Ascending aorta (tissue), 2 donors: ENCODE measurements around the gene STARD13. TPM values are rescaled to one million over a fixed set of nuclear protein-coding genes. Genes with fewer than 3 reads are reported as not detected.

Experiments used
- DNase-seq, 2 donors: peaks; one replicate each; pipeline ENCODE4 v3.0.0-alpha.2; 2019; ENCODE audit warnings: low spot score in 2 of 2
- H3K27ac ChIP-seq, 2 donors: fragments of 200-600 bp; sonication (generic); one replicate each; pipeline ENCODE4 v1.5.1; 2016 to 2017; ENCODE audit warnings: mild to moderate bottlenecking in 1 of 2
- H3K27me3 ChIP-seq: fragments of 200-600 bp; sonication (generic); one replicate; pipeline ENCODE4 v1.5.1; 2017
- H3K36me3 ChIP-seq, 2 donors: fragments of 200-600 bp; sonication (generic); one replicate each; pipeline ENCODE4 v1.5.1; 2016
- H3K4me1 ChIP-seq, 2 donors: fragments of 200-600 bp; sonication (generic); one replicate each; pipeline ENCODE4 v1.5.1; 2016 to 2017; ENCODE audit warnings: mild to moderate bottlenecking in 1 of 2
- H3K4me3 ChIP-seq, 2 donors: fragments of 200-600 bp; sonication (generic); one replicate each; pipeline ENCODE4 v1.5.1; 2016 to 2017; ENCODE audit warnings: mild to moderate bottlenecking in 1 of 2
- H3K9me3 ChIP-seq, 2 donors: fragments of 200-600 bp; sonication (generic); one replicate each; pipeline ENCODE4 v1.5.1; 2016
- CTCF ChIP-seq, 3 experiments: fragments of 200-600 bp in 2 of 3; fragments of 450-650 bp in 1 of 3; sonication (generic) in 2 of 3; IDR thresholded peaks; one replicate each; pipeline ENCODE4 v1.5.1; 2016 to 2019; ENCODE audit warnings: antibody characterized with exemption in 3 of 3, mild to moderate bottlenecking in 1 of 3, moderate library complexity in 1 of 3
- intact Hi-C: fragments of 100-400 bp; cut with DNase I; formaldehyde crosslinking; loops from one replicate; pipeline ENCODE4 v1.15.1; 2023
- total RNA-seq: library from RNA; depleted of rRNA; stranded (reverse); fragments of >200 nt; gene quantifications from one replicate; pipeline ENCODE4 v1.1.0, GENCODE V29; 2016

The STARD13 gene
- total RNA-seq, 1 donor from 2014 or later, result 34.6 TPM

GRCh38 chr13:33080972-33081590 is 204.5 kb downstream of the STARD13 start:
- Histone ChIP-seq H3K36me3 (no peaks in the 10 kb centered on the region), H3K9me3 (no peaks in the 10 kb centered on the region), H3K27me3 (no peaks in the 10 kb centered on the region), H3K27ac (no peak overlapping the region), H3K4me1 (no peaks in the 10 kb centered on the region), H3K4me3 (no peak overlapping the region)
- no peak for DNase-seq
- TF ChIP-seq CTCF (IDR thresholded peaks at IDR 0.05), result no peak
- intact Hi-C loops, result no loop called here

- intact Hi-C loops, result no loop called here
- H3K4me1 ChIP-seq, result no peaks in the 10 kb centered on the region
- no peaks in the 10 kb centered on the region for H3K9me3 ChIP-seq
- H3K36me3 ChIP-seq, result no peaks in the 10 kb centered on the region
- DNase-seq, result no peak
- no peaks in the 10 kb centered on the region for H3K27me3 ChIP-seq
- no peak overlapping the region for H3K4me3 ChIP-seq
- no peak overlapping the region for H3K27ac ChIP-seq
- no peak for TF ChIP-seq CTCF (IDR thresholded peaks at IDR 0.05)
These were observed 205.6 kb downstream of the STARD13 start for GRCh38 chr13:33079960-33080359.

GRCh38 chr13:33078263-33078662 is 207.3 kb downstream of the STARD13 start:
- Histone ChIP-seq H3K4me3 (no peak overlapping the region), H3K27ac (no peak overlapping the region), H3K27me3 (no peaks in the 10 kb centered on the region), H3K9me3 (no peaks in the 10 kb centered on the region), H3K36me3 (no peaks in the 10 kb centered on the region), H3K4me1 (no peaks in the 10 kb centered on the region)
- no peak for TF ChIP-seq CTCF (IDR thresholded peaks at IDR 0.05)
- intact Hi-C loops, result no loop called here
- no peak for DNase-seq

- no peak for DNase-seq
- Histone ChIP-seq H3K27ac (no peak overlapping the region), H3K4me3 (no peak overlapping the region), H3K27me3 (no peaks in the 10 kb centered on the region), H3K4me1 (no peaks in the 10 kb centered on the region), H3K36me3 (no peaks in the 10 kb centered on the region), H3K9me3 (no peaks in the 10 kb centered on the region)
- intact Hi-C loops, result no loop called here
- no peak for TF ChIP-seq CTCF (IDR thresholded peaks at IDR 0.05)
These were observed 209.3 kb downstream of the STARD13 start for GRCh38 chr13:33076001-33076992.

GRCh38 chr13:33073338-33073737 is 212.2 kb downstream of the STARD13 start:
- TF ChIP-seq CTCF (IDR thresholded peaks at IDR 0.05), result no peak
- Histone ChIP-seq H3K4me3 (no peak overlapping the region), H3K27me3 (no peaks in the 10 kb centered on the region), H3K4me1 (no peaks in the 10 kb centered on the region), H3K36me3 (no peaks in the 10 kb centered on the region), H3K27ac (no peak overlapping the region), H3K9me3 (no peaks in the 10 kb centered on the region)
- DNase-seq, result no peak
- intact Hi-C loops, result no loop called here
